CD8-positive, alpha-beta memory T cell (primary cell): ENCODE results near the gene GYG2. TPM values are rescaled to one million over a fixed set of nuclear protein-coding genes. Genes with fewer than 3 reads are reported as not detected.
"Not testable (repeated sequence)": the region's sequence is repeated elsewhere in the genome, so short reads cannot be mapped to it uniquely, and the experiment has no call there.

Experiments used
- CTCF ChIA-PET: fragments of 350-600 bp; sonication (Branson Sonifier 250); formaldehyde crosslinking; loops from one replicate; lab custom pipeline; 2021; ENCODE audit warnings: antibody characterized with exemption; lab: Charles Lee
- POLR2A ChIA-PET: fragments of 350-600 bp; sonication (Branson Sonifier 250); formaldehyde crosslinking; loops from one replicate; lab custom pipeline; 2021; ENCODE audit warnings: antibody characterized with exemption; lab: Charles Lee
- DNase-seq, 5 donors: peaks; one replicate each; pipeline versions ENCODE4 v3.0.0 to v3.0.0-alpha.2; 2020 to 2022; ENCODE audit warnings: mixed read lengths in 1 of 5
- H3K27ac ChIP-seq: one replicate; pipeline ENCODE4 v1.7.0; 2013; ENCODE audit warnings: low read depth, mild to moderate bottlenecking, low read length, moderate library complexity
- H3K27me3 ChIP-seq: 2 replicates; pipeline ENCODE4 v1.7.0; 2013; ENCODE audit warnings: low read length, mild to moderate bottlenecking; ENCODE audit not compliant: insufficient read depth, poor library complexity, severe bottlenecking
- H3K36me3 ChIP-seq: 2 replicates; pipeline ENCODE4 v1.7.0; 2013; ENCODE audit warnings: mild to moderate bottlenecking, low read length, moderate library complexity; ENCODE audit not compliant: insufficient read depth
- H3K4me1 ChIP-seq: 2 replicates; pipeline ENCODE4 v1.7.0; 2013; ENCODE audit warnings: mild to moderate bottlenecking, low read length, moderate library complexity; ENCODE audit not compliant: insufficient read depth
- H3K4me3 ChIP-seq: 2 replicates; pipeline ENCODE4 v1.7.0; 2013; ENCODE audit warnings: mild to moderate bottlenecking, low read length
- H3K9me3 ChIP-seq: 2 replicates; pipeline ENCODE4 v1.7.0; 2013; ENCODE audit warnings: mild to moderate bottlenecking, low read length
- H3K27ac Mint-ChIP-seq, 8 donors: one replicate each; pipeline ENCODE4 v1.8.0; 2020 to 2021; ENCODE audit warnings: mixed read lengths in 8 of 8, mild to moderate bottlenecking in 6 of 8, inconsistent platforms in 3 of 8, moderate library complexity in 3 of 8
- H3K27me3 Mint-ChIP-seq, 2 donors: one replicate each; pipeline ENCODE4 v1.8.0; 2020 to 2021; ENCODE audit warnings: mixed read lengths in 2 of 2, mild to moderate bottlenecking in 1 of 2, moderate library complexity in 1 of 2
- H3K36me3 Mint-ChIP-seq, 3 donors: one replicate each; pipeline ENCODE4 v1.8.0; 2020 to 2021; ENCODE audit warnings: mixed read lengths in 3 of 3, inconsistent platforms in 1 of 3, mild to moderate bottlenecking in 1 of 3
- H3K4me1 Mint-ChIP-seq, 3 donors: one replicate each; pipeline ENCODE4 v1.8.0; 2020 to 2021; ENCODE audit warnings: mixed read lengths in 3 of 3, inconsistent platforms in 1 of 3, mild to moderate bottlenecking in 1 of 3
- H3K4me3 Mint-ChIP-seq, 7 donors: one replicate each; pipeline ENCODE4 v1.8.0; 2020 to 2021; ENCODE audit warnings: mixed read lengths in 7 of 7, mild to moderate bottlenecking in 6 of 7, moderate library complexity in 4 of 7, inconsistent platforms in 2 of 7
- H3K9me3 Mint-ChIP-seq, 5 donors: one replicate each; pipeline ENCODE4 v1.8.0; 2020 to 2022; ENCODE audit warnings: mixed read lengths in 5 of 5, mild to moderate bottlenecking in 3 of 5, moderate library complexity in 2 of 5, inconsistent platforms in 1 of 5
- polyA plus RNA-seq: library from polyadenylated mRNA; unstranded; fragments of 300-500 nt; fragmentation: Illumina TruSeq; gene quantifications from one replicate; pipeline ENCODE4 v1.2.3, GENCODE V29; 2021
- total RNA-seq, 2 experiments: library from RNA; stranded (reverse); gene quantifications; one replicate each; pipeline ENCODE4 v1.2.3, GENCODE V29; 2021

GYG2 gene
- total and polyA plus RNA-seq, 3 experiments from 2014 or later = not detected

DNA sequence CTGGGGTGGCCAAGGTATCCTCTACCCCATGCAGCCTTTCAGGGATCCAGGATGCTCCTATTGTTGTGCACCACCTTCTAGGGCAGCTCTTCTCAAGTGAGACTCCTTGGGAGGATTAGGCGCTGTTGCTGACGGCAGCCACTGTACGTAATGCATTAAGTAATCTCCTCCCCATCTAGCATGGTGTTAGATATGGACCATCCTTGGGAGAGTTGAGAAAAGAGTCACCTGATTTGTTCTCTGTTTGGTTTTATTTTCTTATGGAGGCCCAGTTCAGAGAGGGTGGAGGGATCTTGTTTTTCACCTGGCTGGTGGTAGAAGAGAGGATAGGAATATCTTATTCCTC lies 46.4 kb downstream of the GYG2 start:
- Mint-ChIP-seq H3K36me3 (peaks cover 0 to 5% (median 0%) of the 10 kb centered on the region in 3 donors), H3K4me3 (no peak overlapping the region)
- CTCF ChIA-PET = no interaction called here

DNA sequence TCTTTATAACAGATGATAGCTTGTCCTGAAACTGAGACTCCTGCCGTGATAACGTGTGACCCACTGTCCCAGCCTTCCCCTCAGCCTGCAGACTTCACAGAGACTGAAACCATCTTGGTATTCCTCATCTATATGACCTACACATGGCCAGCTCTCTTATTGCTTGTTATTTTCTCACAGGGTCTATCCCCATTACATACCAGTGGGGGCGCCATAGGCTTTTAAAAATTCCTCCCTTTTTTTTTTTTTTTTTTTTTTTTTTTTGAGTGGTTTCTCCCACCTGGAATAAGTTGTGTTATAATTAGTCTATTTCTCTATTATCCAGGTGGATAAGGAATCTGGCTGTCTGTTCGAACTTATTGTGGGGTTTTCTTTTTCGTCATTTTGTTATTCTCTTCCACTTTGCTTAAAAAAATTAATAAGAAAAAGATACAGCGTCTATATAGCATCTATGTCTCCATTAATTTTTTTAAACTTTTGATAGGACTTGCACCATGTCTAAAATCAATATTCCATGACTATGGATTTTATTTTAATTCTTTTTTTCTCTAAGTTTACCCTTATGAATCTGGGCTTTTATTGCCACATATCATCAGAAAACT lies 47.2 kb downstream of the GYG2 start:
- Mint-ChIP-seq H3K27ac (no peak overlapping the region), H3K27me3 (peaks cover 10 to 17% of the 10 kb centered on the region in 2 donors), H3K9me3 (no peaks in the 10 kb centered on the region), H3K36me3 (peaks cover 0 to 5% (median 0%) of the 10 kb centered on the region in 3 donors), H3K4me3 (no peak overlapping the region), H3K4me1 (no peaks in the 10 kb centered on the region)
- H3K27me3 ChIP-seq = no peaks in the 10 kb centered on the region
- CTCF ChIA-PET = no interaction called here
- H3K36me3 ChIP-seq = no peaks in the 10 kb centered on the region
- H3K9me3 ChIP-seq = no peaks in the 10 kb centered on the region
- no peak overlapping the region for H3K27ac ChIP-seq
- POLR2A ChIA-PET = no interaction called here
- no peak for DNase-seq
- H3K4me3 ChIP-seq = no peak overlapping the region
- no peaks in the 10 kb centered on the region for H3K4me1 ChIP-seq

More for the DNA sequence above, 46.4 kb downstream of the GYG2 start:
- Histone ChIP-seq H3K36me3 (no peaks in the 10 kb centered on the region), H3K27ac (no peak overlapping the region), H3K27me3 (no peaks in the 10 kb centered on the region), H3K9me3 (no peaks in the 10 kb centered on the region), H3K4me1 (no peaks in the 10 kb centered on the region), H3K4me3 (no peak overlapping the region)
- no peak for DNase-seq
- Mint-ChIP-seq H3K4me1 (no peaks in the 10 kb centered on the region), H3K9me3 (peaks cover 0 to 4% (median 0%) of the 10 kb centered on the region in 5 donors), H3K27me3 (peaks cover 10 to 17% of the 10 kb centered on the region in 2 donors), H3K27ac (no peak overlapping the region)
- POLR2A ChIA-PET = no interaction called here

DNA sequence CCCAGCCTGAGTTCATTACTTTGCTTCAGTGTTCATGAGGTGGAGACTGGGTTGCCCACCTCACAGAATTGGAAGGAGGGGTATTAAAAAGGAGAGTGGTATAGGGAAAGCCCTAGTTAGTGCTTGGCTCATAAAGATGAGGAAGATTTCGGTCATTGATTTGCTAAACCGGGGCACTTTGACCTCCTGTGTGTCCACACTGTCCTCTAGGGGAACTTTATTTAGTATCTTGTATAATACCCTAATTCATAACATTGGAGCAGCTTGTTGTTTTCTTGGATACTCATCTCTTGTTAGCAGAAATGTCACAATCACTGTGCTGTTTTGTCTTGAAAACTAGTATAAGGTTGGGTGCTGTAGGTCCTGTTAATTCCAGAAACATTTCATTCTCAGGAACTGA lies 49.8 kb downstream of the GYG2 start:
- no peaks in the 10 kb centered on the region for H3K9me3 ChIP-seq
- H3K27ac Mint-ChIP-seq = no peak overlapping the region
- DNase-seq = no peak
- POLR2A ChIA-PET = no interaction called here
- CTCF ChIA-PET = no interaction called here
- H3K27me3 Mint-ChIP-seq = peaks cover 9 to 26% of the 10 kb centered on the region in 2 donors
- no peak overlapping the region for H3K27ac ChIP-seq
- H3K4me1 Mint-ChIP-seq = no peaks in the 10 kb centered on the region
- peaks cover 0 to 5% (median 0%) of the 10 kb centered on the region in 3 donors for H3K36me3 Mint-ChIP-seq
- H3K36me3 ChIP-seq = no peaks in the 10 kb centered on the region
- peaks cover 0 to 2% (median 0%) of the 10 kb centered on the region in 5 donors for H3K9me3 Mint-ChIP-seq
- H3K27me3 ChIP-seq = no peaks in the 10 kb centered on the region
- no peak overlapping the region for H3K4me3 ChIP-seq
- H3K4me1 ChIP-seq = no peaks in the 10 kb centered on the region
- H3K4me3 Mint-ChIP-seq = no peak overlapping the region

- H3K4me3 ChIP-seq = no peak overlapping the region
- H3K27ac ChIP-seq = no peak overlapping the region
- CTCF ChIA-PET = no interaction called here
- no peaks in the 10 kb centered on the region for H3K4me1 ChIP-seq
- Mint-ChIP-seq H3K27ac (no peak overlapping the region), H3K4me1 (no peaks in the 10 kb centered on the region), H3K4me3 (no peak overlapping the region), H3K36me3 (peaks cover 0 to 5% (median 0%) of the 10 kb centered on the region in 3 donors), H3K27me3 (peaks cover 8 to 22% of the 10 kb centered on the region in 2 donors), H3K9me3 (peaks cover 0 to 2% (median 0%) of the 10 kb centered on the region in 5 donors)
- no peaks in the 10 kb centered on the region for H3K27me3 ChIP-seq
- no peak for DNase-seq
- H3K36me3 ChIP-seq = no peaks in the 10 kb centered on the region
- H3K9me3 ChIP-seq = no peaks in the 10 kb centered on the region
- POLR2A ChIA-PET = no interaction called here
Observed at GRCh38 chrX:2879670-2880069, 50.9 kb downstream of the GYG2 start.

DNA sequence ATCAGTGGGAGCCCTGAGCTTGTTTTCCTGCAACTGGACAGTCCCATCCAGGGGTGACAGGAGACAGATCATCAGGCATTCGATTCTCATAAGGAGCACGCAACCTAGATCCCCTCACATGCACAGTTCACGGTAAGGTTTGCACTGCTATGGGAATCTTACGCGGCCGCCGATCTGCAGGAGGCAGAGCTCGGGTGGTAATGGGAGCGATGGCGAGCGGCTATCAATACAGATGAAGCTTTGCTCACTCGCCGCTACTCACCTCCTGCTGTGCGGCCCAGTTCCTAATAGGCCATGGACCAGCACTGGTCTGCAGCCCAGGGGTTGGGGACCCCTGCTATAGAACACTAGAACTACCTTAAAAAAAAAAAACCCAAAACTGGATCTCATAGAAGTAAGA lies 55.0 kb downstream of the GYG2 start:
- Histone ChIP-seq H3K36me3 (no peaks in the 10 kb centered on the region), H3K27me3 (no peaks in the 10 kb centered on the region), H3K9me3 (no peaks in the 10 kb centered on the region), H3K4me3 (no peak overlapping the region), H3K4me1 (no peaks in the 10 kb centered on the region), H3K27ac (no peak overlapping the region)
- Mint-ChIP-seq H3K4me1 (peaks cover under 1 to 4% (median 3%) of the 10 kb centered on the region in 3 donors), H3K27ac (peak overlapping the region in 1 of 8 donors; percentile 58), H3K4me3 (no peak overlapping the region), H3K27me3 (peaks cover 7 to 13% of the 10 kb centered on the region in 2 donors), H3K9me3 (peaks cover 0 to 2% (median 0%) of the 10 kb centered on the region in 5 donors), H3K36me3 (no peaks in the 10 kb centered on the region)
- ChIA-PET CTCF (no interaction called here), POLR2A (no interaction called here)
- no peak for DNase-seq

DNA sequence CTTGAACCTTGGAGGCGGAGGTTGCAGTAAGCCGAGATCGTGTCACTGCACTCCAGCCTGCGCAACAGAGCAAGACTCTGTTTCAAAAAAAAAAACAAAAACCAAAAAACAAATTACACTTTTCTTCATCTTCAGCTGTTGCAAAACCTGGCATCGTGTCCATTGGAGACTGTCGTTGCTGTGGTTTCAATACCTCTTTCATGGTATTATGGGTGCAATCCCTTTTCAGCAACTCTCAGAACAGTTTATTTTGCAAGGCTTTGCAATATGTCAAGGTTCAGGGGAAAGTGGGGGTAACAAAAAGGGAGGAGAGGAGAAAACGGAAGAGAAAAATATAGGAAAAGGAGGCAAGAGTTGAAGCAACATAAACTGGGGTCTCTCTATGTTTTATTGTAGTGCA lies 59.6 kb downstream of the GYG2 start:
- Histone ChIP-seq H3K27me3 (no peaks in the 10 kb centered on the region), H3K36me3 (no peaks in the 10 kb centered on the region), H3K9me3 (no peaks in the 10 kb centered on the region), H3K4me3 (no peak overlapping the region), H3K4me1 (no peaks in the 10 kb centered on the region), H3K27ac (no peak overlapping the region)
- Mint-ChIP-seq H3K27me3 (peaks cover 3 to 7% of the 10 kb centered on the region in 2 donors), H3K36me3 (no peaks in the 10 kb centered on the region), H3K9me3 (peaks cover 0 to 2% (median 0%) of the 10 kb centered on the region in 5 donors), H3K4me3 (peak overlapping the region in 6 of 7 donors; percentile 8 to 92 (median 86)), H3K27ac (no peak overlapping the region), H3K4me1 (peaks cover 11 to 20% (median 18%) of the 10 kb centered on the region in 3 donors)
- ChIA-PET POLR2A (no interaction called here), CTCF (no interaction called here)
- no peak for DNase-seq

- Mint-ChIP-seq H3K4me1 (peaks cover 11 to 20% (median 18%) of the 10 kb centered on the region in 3 donors), H3K4me3 (peak overlapping the region; percentile 83 to 92 (median 87)), H3K36me3 (no peaks in the 10 kb centered on the region), H3K27me3 (peaks cover 3 to 7% of the 10 kb centered on the region in 2 donors), H3K9me3 (peaks cover 0 to 2% (median 0%) of the 10 kb centered on the region in 5 donors), H3K27ac (peak overlapping the region in 4 of 8 donors; percentile 35 to 87 (median 60))
- no peaks in the 10 kb centered on the region for H3K36me3 ChIP-seq
- H3K27ac ChIP-seq = peak overlapping the region; percentile 24
- no peaks in the 10 kb centered on the region for H3K9me3 ChIP-seq
- peak overlapping the region; percentile 32 for H3K4me3 ChIP-seq
- POLR2A ChIA-PET = no interaction called here
- CTCF ChIA-PET = no interaction called here
- H3K27me3 ChIP-seq = no peaks in the 10 kb centered on the region
- H3K4me1 ChIP-seq = no peaks in the 10 kb centered on the region
- DNase-seq = no peak
Observed at GRCh38 chrX:2889045-2889605, 60.4 kb downstream of the GYG2 start.

- H3K27me3 ChIP-seq, CTCF ChIA-PET, POLR2A ChIA-PET, H3K27me3 Mint-ChIP-seq, DNase-seq, H3K4me1 ChIP-seq, H3K9me3 Mint-ChIP-seq, H3K36me3 Mint-ChIP-seq, H3K36me3 ChIP-seq, H3K9me3 ChIP-seq: not testable (repeated sequence)
- Mint-ChIP-seq H3K4me1 (peaks cover 11 to 20% (median 18%) of the 10 kb centered on the region in 3 donors), H3K4me3 (peak overlapping the region; percentile 83 to 92 (median 87)), H3K27ac (peak overlapping the region in 5 of 8 donors; percentile 67 to 87 (median 73))
- H3K4me3 ChIP-seq = peak overlapping the region; percentile 32
- H3K27ac ChIP-seq = peak overlapping the region; percentile 72
Observed at GRCh38 chrX:2889706-2890490, 61.2 kb downstream of the GYG2 start.
